IMR-90 (cell line): ENCODE results near the gene CACNA1F. TPM values are rescaled to one million over a fixed set of nuclear protein-coding genes. Genes with fewer than 3 reads are reported as not detected.

Source experiments
- ATAC-seq: fragments of 200-7000 bp; cut with Tn5 transposase; 2 replicates; pipeline ENCODE4 v1.9.1; 2020; ENCODE audit warnings: low read depth, mild to moderate bottlenecking, moderate library complexity
- BruUV-seq: library from RNA; stranded (reverse); fragments of 400-500 nt; replicated peaks from 2 replicates; lab custom pipeline; 2021; lab: Mats Ljungman, UMichigan
- CTCF ChIA-PET: fragments of 300-600 bp; formaldehyde crosslinking; extraction: SDS; loops from one replicate; lab custom pipeline; 2021; ENCODE audit warnings: antibody characterized with exemption; lab: Yijun Ruan, JAX
- POLR2A ChIA-PET: fragments of 300-600 bp; sonication (Branson Sonifier 250); formaldehyde crosslinking; loops from one replicate; lab custom pipeline; 2022; ENCODE audit warnings: antibody characterized with exemption; ENCODE audit not compliant: unreplicated experiment; lab: Charles Lee
- DNase-seq: peaks from one replicate; pipeline ENCODE4 v3.0.0; 2013
- H2AFZ ChIP-seq: replicated peaks from 2 replicates; pipeline ENCODE3; 2013; ENCODE audit warnings: low read length, mild to moderate bottlenecking; ENCODE audit not compliant: poor library complexity
- H2AK5ac ChIP-seq: 2 replicates; pipeline ENCODE4 v1.6.1; 2013; ENCODE audit warnings: low read depth, low read length, inconsistent platforms
- H2AK9ac ChIP-seq: replicated peaks from 2 replicates; pipeline ENCODE3; 2013; ENCODE audit warnings: mild to moderate bottlenecking, low read depth, low read length, moderate library complexity; ENCODE audit not compliant: poor library complexity
- H2BK120ac ChIP-seq: 2 replicates; pipeline ENCODE4 v1.6.1; 2013; ENCODE audit warnings: low read depth, low read length, inconsistent platforms
- H2BK15ac ChIP-seq: 3 replicates; pipeline ENCODE4 v1.6.1; 2013; ENCODE audit warnings: low read depth, low read length, inconsistent platforms
- H2BK20ac ChIP-seq: 2 replicates; pipeline ENCODE4 v1.6.1; 2013; ENCODE audit warnings: low read depth, mild to moderate bottlenecking, inconsistent platforms, low read length, moderate library complexity
- H2BK5ac ChIP-seq: 2 replicates; pipeline ENCODE4 v1.6.1; 2013; ENCODE audit warnings: mild to moderate bottlenecking, low read depth, low read length, inconsistent platforms; ENCODE audit not compliant: poor library complexity, severe bottlenecking
- H3K14ac ChIP-seq: replicated peaks from 2 replicates; pipeline ENCODE4 v1.6.1; 2013; ENCODE audit warnings: low read depth, low read length, inconsistent platforms
- H3K18ac ChIP-seq: 2 replicates; pipeline ENCODE4 v1.6.1; 2013; ENCODE audit warnings: low read depth, low read length, control low read depth
- H3K23ac ChIP-seq: 2 replicates; pipeline ENCODE4 v1.6.1; 2013; ENCODE audit warnings: low read depth, low read length, inconsistent platforms
- H3K27ac ChIP-seq: 2 replicates; pipeline ENCODE4 v1.5.1; 2013; ENCODE audit warnings: mild to moderate bottlenecking, control low read depth, low read length; ENCODE audit not compliant: insufficient read depth
- H3K27me3 ChIP-seq: 2 replicates; pipeline ENCODE4 v1.6.1; 2013; ENCODE audit warnings: low read length; ENCODE audit not compliant: control insufficient read depth, insufficient read depth
- H3K36me3 ChIP-seq: 2 replicates; pipeline ENCODE4 v1.6.1; 2013; ENCODE audit warnings: low read length, mixed read lengths; ENCODE audit not compliant: control insufficient read depth, insufficient read depth
- H3K4ac ChIP-seq: 2 replicates; pipeline ENCODE4 v1.6.1; 2013; ENCODE audit warnings: low read depth, low read length, inconsistent platforms
- H3K4me1 ChIP-seq: 2 replicates; pipeline ENCODE4 v1.6.1; 2013; ENCODE audit warnings: low read length, mixed read lengths; ENCODE audit not compliant: control insufficient read depth, insufficient read depth
- H3K4me2 ChIP-seq: 2 replicates; pipeline ENCODE4 v1.6.1; 2013; ENCODE audit warnings: low read depth, mild to moderate bottlenecking, control low read depth, low read length, moderate library complexity
- H3K4me3 ChIP-seq: 2 replicates; pipeline ENCODE4 v1.5.1; 2013; ENCODE audit warnings: low read depth, mild to moderate bottlenecking, control low read depth, low read length, moderate library complexity; ENCODE audit not compliant: insufficient read depth
- H3K56ac ChIP-seq: 2 replicates; pipeline ENCODE4 v1.6.1; 2013; ENCODE audit warnings: low read length, inconsistent platforms; ENCODE audit not compliant: insufficient read depth; ENCODE audit errors: extremely low read depth
- H3K79me1 ChIP-seq, 2 experiments: 2 replicates each; pipeline ENCODE4 v1.6.1; 2013; ENCODE audit warnings: low read length in 2 of 2, inconsistent platforms in 1 of 2, low read depth in 1 of 2
- H3K9ac ChIP-seq: 2 replicates; pipeline ENCODE4 v1.6.1; 2013; ENCODE audit warnings: low read depth, low read length, control low read depth
- H3K9me1 ChIP-seq: 2 replicates; pipeline ENCODE4 v1.6.1; 2013; ENCODE audit warnings: low read length, inconsistent platforms; ENCODE audit not compliant: insufficient read depth
- H3K9me3 ChIP-seq: 2 replicates; pipeline ENCODE4 v1.6.1; 2013; ENCODE audit warnings: low read length; ENCODE audit not compliant: control insufficient read depth, insufficient read depth
- H4K20me1 ChIP-seq: 2 replicates; pipeline ENCODE4 v1.6.1; 2013; ENCODE audit warnings: low read length, inconsistent platforms; ENCODE audit not compliant: insufficient read depth
- H4K5ac ChIP-seq: 2 replicates; pipeline ENCODE4 v1.6.1; 2013; ENCODE audit warnings: mild to moderate bottlenecking, low read depth, low read length, control low read depth
- H4K8ac ChIP-seq, 2 experiments: 2 replicates each; pipeline ENCODE4 v1.6.1; 2013; ENCODE audit warnings: low read depth in 2 of 2, low read length in 2 of 2, control low read depth in 1 of 2, inconsistent platforms in 1 of 2
- H4K91ac ChIP-seq: 2 replicates; pipeline ENCODE4 v1.6.1; 2013; ENCODE audit warnings: low read depth, low read length, inconsistent platforms; ENCODE audit not compliant: insufficient read depth
- BHLHE40 ChIP-seq: fragments of 150-350 bp; IDR thresholded peaks from 2 replicates; pipeline ENCODE4 v1.6.1; 2016; ENCODE audit warnings: mild to moderate bottlenecking, low read depth, low read length
- CEBPB ChIP-seq: IDR thresholded peaks from 2 replicates; pipeline ENCODE4 v1.6.1; 2012; ENCODE audit warnings: low read depth, low read length, improper control_type of control experiment
- CHD1 ChIP-seq: IDR thresholded peaks from 2 replicates; pipeline ENCODE4 v1.6.1; 2012; ENCODE audit warnings: low read depth, low read length, improper control_type of control experiment
- CTCF ChIP-seq: conservative IDR thresholded peaks from 2 replicates; pipeline ENCODE4 v1.5.1; 2012; ENCODE audit warnings: mild to moderate bottlenecking, low read depth, low read length, improper control_type of control experiment
- ELK1 ChIP-seq: fragments of 150-350 bp; IDR thresholded peaks from 2 replicates; pipeline ENCODE4 v1.6.1; 2016; ENCODE audit warnings: low read depth, mild to moderate bottlenecking, low read length, moderate library complexity, borderline replicate concordance
- FOS ChIP-seq: fragments of 150-350 bp; IDR thresholded peaks from 2 replicates; pipeline ENCODE4 v1.6.1; 2016; ENCODE audit warnings: low read depth, low read length
- MAZ ChIP-seq: IDR thresholded peaks from 2 replicates; pipeline ENCODE4 v1.6.1; 2012; ENCODE audit warnings: low read depth, mild to moderate bottlenecking, low read length, improper control_type of control experiment, moderate library complexity, borderline replicate concordance
- MXI1 ChIP-seq: IDR thresholded peaks from 2 replicates; pipeline ENCODE4 v1.6.1; 2012; ENCODE audit warnings: low read depth, mild to moderate bottlenecking, low read length, moderate library complexity, borderline replicate concordance
- NFE2L2 ChIP-seq: fragments of 150-350 bp; IDR thresholded peaks from 2 replicates; pipeline ENCODE4 v1.6.1; 2016; ENCODE audit warnings: low read depth, mild to moderate bottlenecking, low read length
- RAD21 ChIP-seq: IDR thresholded peaks from 2 replicates; pipeline ENCODE4 v1.6.1; 2012; ENCODE audit warnings: low read length, improper control_type of control experiment
- RCOR1 ChIP-seq: IDR thresholded peaks from 2 replicates; pipeline ENCODE4 v1.6.1; 2012; ENCODE audit warnings: mild to moderate bottlenecking, low read length, improper control_type of control experiment; ENCODE audit not compliant: insufficient replicate concordance
- RFX5 ChIP-seq: IDR thresholded peaks from 2 replicates; pipeline ENCODE4 v1.8.0; 2012; ENCODE audit warnings: low read depth, mild to moderate bottlenecking, low read length, moderate library complexity
- SMC3 ChIP-seq: fragments of 150-350 bp; IDR thresholded peaks from 2 replicates; pipeline ENCODE4 v1.6.1; 2016; ENCODE audit warnings: low read depth, mild to moderate bottlenecking, antibody characterized with exemption, low read length, moderate library complexity
- USF2 ChIP-seq: fragments of 150-350 bp; IDR thresholded peaks from 2 replicates; pipeline ENCODE4 v1.6.1; 2017; ENCODE audit warnings: mild to moderate bottlenecking, antibody characterized with exemption, low read length, low read depth
- whole genome bisulfite sequencing, 2 experiments: methylation state at CpG; one replicate each; pipeline versions ENCODE4 v1.1.5 to v1.1.7; 2013; ENCODE audit warnings: missing lambda C conversion rate in 2 of 2; ENCODE audit not compliant: insufficient read length in 1 of 2; ENCODE audit errors: extremely low coverage in 2 of 2; 5-methylcytosine and 5-hydroxymethylcytosine counted together
- dilution Hi-C: fragments of 300-500 bp; cut with HindIII; formaldehyde crosslinking; loops from one replicate; pipeline ENCODE4 v1.14.3; 2018; ENCODE audit warnings: low sequenced_read_pairs; ENCODE audit not compliant: unreplicated experiment
- in situ Hi-C: fragments of 300-500 bp; cut with MboI; formaldehyde crosslinking; loops from 3 replicates; pipeline ENCODE4 v1.14.3; 2019; ENCODE audit warnings: low sequenced_read_pairs, inconsistent platforms, mixed read lengths
- intact Hi-C: fragments of 100-400 bp; cut with micrococcal nuclease; formaldehyde crosslinking; loops from 2 replicates; pipeline ENCODE4 v1.10.0; 2022
- polyA plus RNA-seq, 3 experiments: library from polyadenylated mRNA; depleted of rRNA; stranded (reverse); fragments of >200 nt; gene quantifications; 2 replicates each; pipeline ENCODE4 v1.2.3, GENCODE V29; 2012; ENCODE audit warnings: low replicate concordance in 1 of 3
- total RNA-seq: library from RNA; depleted of rRNA; stranded (reverse); fragments of >200 nt; gene quantifications from 2 replicates; pipeline ENCODE4 v1.2.3, GENCODE V29; 2012

Gene CACNA1F
- total and polyA plus RNA-seq, 2 of the 4 experiments (the other 2 are of a cell fraction), result not detected

GRCh38 chrX:49206543-49206942 lies 26.6 kb downstream of the CACNA1F start:
- no peaks in the 10 kb centered on the region for H3K36me3 ChIP-seq
- H3K4ac ChIP-seq, result no peak overlapping the region
- TF ChIP-seq USF2 (no peak), BHLHE40 (no peak), ELK1 (no peak), SMC3 (no peak), RFX5 (no peak), CTCF (no peak), NFE2L2 (no peak), CEBPB (no peak), MXI1 (no peak), MAZ (no peak), RCOR1 (no peak), CHD1 (no peak), RAD21 (no peak), FOS (no peak)
- intact Hi-C loops (no loop called here), dilution Hi-C loops (no loop called here), in situ Hi-C loops (no loop called here)
- H3K9ac ChIP-seq, result no peak overlapping the region
- H2AFZ ChIP-seq, result no peak overlapping the region
- no peak overlapping the region for H2AK9ac ChIP-seq
- no peak overlapping the region for H3K56ac ChIP-seq
- H3K4me2 ChIP-seq, result no peak overlapping the region
- H3K14ac ChIP-seq, result no peak overlapping the region
- no peaks in the 10 kb centered on the region for H3K79me1 ChIP-seq
- H4K20me1 ChIP-seq, result no peaks in the 10 kb centered on the region
- ChIA-PET POLR2A (no interaction called here), CTCF (no interaction called here)
- H3K27me3 ChIP-seq, result peaks cover 13% of the 10 kb centered on the region
- DNase-seq (no peak), ATAC-seq (no peak)
- 64% methylated on average over 3 of the region's 8 CpGs; no CpG with 5 or more reads in 1 of the 2 experiments for WGBS, 2 experiments
- H2BK20ac ChIP-seq, result no peak overlapping the region
- no peak overlapping the region for H4K8ac ChIP-seq
- H3K27ac ChIP-seq, result no peak overlapping the region
- H2BK5ac ChIP-seq, result no peak overlapping the region
- no peak overlapping the region for H3K23ac ChIP-seq
- H2BK120ac ChIP-seq, result no peak overlapping the region
- H4K5ac ChIP-seq, result no peak overlapping the region
- no peak overlapping the region for H2AK5ac ChIP-seq
- no peaks in the 10 kb centered on the region for H3K9me3 ChIP-seq
- no peaks in the 10 kb centered on the region for H3K4me1 ChIP-seq
- no peak overlapping the region for H3K18ac ChIP-seq
- no peak overlapping the region for H3K4me3 ChIP-seq
- H3K9me1 ChIP-seq, result no peaks in the 10 kb centered on the region
- no peak overlapping the region for H4K91ac ChIP-seq
- H2BK15ac ChIP-seq, result no peak overlapping the region
- BruUV-seq, result no TSS peak
